Fibroblast of villous mesenchyme (primary cell): ENCODE measurements around the gene ADAT1. TPM values are rescaled to one million over a fixed set of nuclear protein-coding genes. Genes with fewer than 3 reads are reported as not detected.
A peak's percentile ranks its signal among the peaks of the same experiment; 100 is the strongest.

Source experiments
- DNase-seq: peaks from one replicate; pipeline ENCODE4 v3.0.0-alpha.2; 2010; ENCODE audit warnings: low read depth
- H3K4me3 ChIP-seq: 2 replicates; pipeline ENCODE4 v1.5.1; 2011; ENCODE audit warnings: low read depth, mild to moderate bottlenecking, low read length
- CTCF ChIP-seq: IDR thresholded peaks from 2 replicates; pipeline ENCODE4 v1.5.1; 2012; ENCODE audit warnings: low read depth, mild to moderate bottlenecking, low read length; ENCODE audit not compliant: insufficient read depth
- total RNA-seq: library from RNA; depleted of rRNA; stranded (reverse); fragments of >200 nt; gene quantifications from 2 replicates; pipeline ENCODE4 v1.2.3, GENCODE V29; 2012

The ADAT1 gene
- total RNA-seq, 1 donor: 83.8 TPM

- no peak for TF ChIP-seq CTCF
- no peak for DNase-seq
- H3K4me3 ChIP-seq: no peak overlapping the region
Observed at GRCh38 chr16:75632857-75633256, 9.8 kb upstream of the ADAT1 start.

GRCh38 chr16:75630052-75630451, 7.0 kb upstream of the ADAT1 start:
- no peak overlapping the region for H3K4me3 ChIP-seq
- TF ChIP-seq CTCF: no peak
- DNase-seq: no peak

- H3K4me3 ChIP-seq: no peak overlapping the region
- no peak for TF ChIP-seq CTCF
- no peak for DNase-seq
Observed at GRCh38 chr16:75629132-75629531, 6.1 kb upstream of the ADAT1 start.

GRCh38 chr16:75628351-75628750, 5.3 kb upstream of the ADAT1 start:
- DNase-seq: no peak
- no peak for TF ChIP-seq CTCF
- H3K4me3 ChIP-seq: no peak overlapping the region

GRCh38 chr16:75627851-75628250, 4.8 kb upstream of the ADAT1 start:
- peak; percentile 89 for DNase-seq
- no peak overlapping the region for H3K4me3 ChIP-seq
- no peak for TF ChIP-seq CTCF

GRCh38 chr16:75626806-75627205, 3.7 kb upstream of the ADAT1 start:
- no peak for TF ChIP-seq CTCF
- DNase-seq: no peak

GRCh38 chr16:75624921-75625334, 1.8 kb upstream of the ADAT1 start:
- DNase-seq: peak; percentile 97
- H3K4me3 ChIP-seq: no peak overlapping the region
- TF ChIP-seq CTCF: no peak

More at GRCh38 chr16:75626806-75627205, 3.7 kb upstream of the ADAT1 start:
- H3K4me3 ChIP-seq: no peak overlapping the region
